SKM-1 (cell line): ENCODE data around the gene CCDC97.
"Not testable (repeated sequence)": the region's sequence is repeated elsewhere in the genome, so short reads cannot be mapped to it uniquely, and the experiment has no call there.

ENCODE experiments used
- DNase-seq: peaks from one replicate; lab custom pipeline; 2025; ENCODE audit not compliant: unreplicated experiment; lab: John Stamatoyannopoulos, UW

The CCDC97 gene

GRCh38 chr19:41330946-41331678 is 21.1 kb downstream of the CCDC97 start:
- DNase-seq, result no peak

GRCh38 chr19:41332000-41332399 is 22.0 kb downstream of the CCDC97 start:
- no peak for DNase-seq

GRCh38 chr19:41332468-41332867 is 22.5 kb downstream of the CCDC97 start:
- DNase-seq, result no peak

- no peak for DNase-seq
Observed at GRCh38 chr19:41334793-41335192, 24.8 kb downstream of the CCDC97 start.

- no peak for DNase-seq
Observed at GRCh38 chr19:41335467-41335866, 25.5 kb downstream of the CCDC97 start.

- DNase-seq, result no peak
Observed at GRCh38 chr19:41339936-41340335, 30.0 kb downstream of the CCDC97 start.

GRCh38 chr19:41341669-41342490 is 31.9 kb downstream of the CCDC97 start:
- DNase-seq, result no peak

GRCh38 chr19:41344162-41344561 is 34.2 kb downstream of the CCDC97 start:
- DNase-seq, result no peak

- DNase-seq, result not testable (repeated sequence)
Observed at GRCh38 chr19:41346916-41347315, 36.9 kb downstream of the CCDC97 start.

GRCh38 chr19:41350735-41351338 is 40.9 kb downstream of the CCDC97 start:
- DNase-seq, result no peak

GRCh38 chr19:41351339-41352245 is 41.6 kb downstream of the CCDC97 start:
- DNase-seq, result peak; percentile 63

- no peak for DNase-seq
Observed at GRCh38 chr19:41352279-41352608, 42.3 kb downstream of the CCDC97 start.

GRCh38 chr19:41352609-41353465 is 42.9 kb downstream of the CCDC97 start:
- DNase-seq, result no peak

GRCh38 chr19:41353466-41354342 is 43.7 kb downstream of the CCDC97 start, which contains the start of gene TGFB1:
TSS of gene TGFB1 (minus strand) at chr19:41353922. CDS start at chr19:41353044, 878 bp downstream.
- peak; percentile 88 for DNase-seq

GRCh38 chr19:41354343-41354953 is 44.5 kb downstream of the CCDC97 start:
- no peak for DNase-seq

GRCh38 chr19:41355035-41355434 is 45.1 kb downstream of the CCDC97 start:
- no peak for DNase-seq

- DNase-seq, result no peak
Observed at GRCh38 chr19:41355802-41356201, 45.8 kb downstream of the CCDC97 start.

GRCh38 chr19:41356984-41357739 is 47.2 kb downstream of the CCDC97 start:
- no peak for DNase-seq
